Hepatocyte (in vitro differentiated cells): ENCODE data around the gene MPHOSPH6. TPM values are rescaled to one million over a fixed set of nuclear protein-coding genes. Genes with fewer than 3 reads are reported as not detected.
"Not testable (repeated sequence)": the region's sequence is repeated elsewhere in the genome, so short reads cannot be mapped to it uniquely, and the experiment has no call there.

ENCODE experiments used
- DNase-seq: peaks from one replicate; pipeline ENCODE4 v3.0.0-alpha.2; 2016; ENCODE audit warnings: low spot score
- H2AFZ ChIP-seq: fragments of 200-600 bp; sonication (generic); 2 replicates; pipeline ENCODE4 v1.6.0; 2016; ENCODE audit warnings: antibody characterized with exemption, mild to moderate bottlenecking
- H3K27ac ChIP-seq: fragments of 200-600 bp; sonication (generic); 2 replicates; pipeline ENCODE4 v1.5.1; 2016; ENCODE audit warnings: mild to moderate bottlenecking
- H3K27me3 ChIP-seq: fragments of 200-600 bp; sonication (generic); 2 replicates; pipeline ENCODE4 v1.6.1; 2016
- H3K36me3 ChIP-seq: fragments of 200-600 bp; sonication (generic); replicated peaks from 2 replicates; pipeline ENCODE4 v1.5.1; 2016; ENCODE audit warnings: low read depth; ENCODE audit not compliant: insufficient read depth
- H3K4me1 ChIP-seq: fragments of 200-600 bp; sonication (generic); 2 replicates; pipeline ENCODE4 v1.5.1; 2016; ENCODE audit warnings: mild to moderate bottlenecking, moderate library complexity; ENCODE audit not compliant: insufficient read depth
- H3K4me2 ChIP-seq: fragments of 200-600 bp; sonication (generic); 2 replicates; pipeline ENCODE4 v1.6.0; 2016
- H3K4me3 ChIP-seq: fragments of 200-600 bp; sonication (generic); 2 replicates; pipeline ENCODE4 v1.5.1; 2016; ENCODE audit warnings: mild to moderate bottlenecking
- H3K79me2 ChIP-seq: fragments of 200-600 bp; sonication (generic); 2 replicates; pipeline ENCODE4 v1.6.0; 2017; ENCODE audit warnings: mild to moderate bottlenecking
- H3K9me2 ChIP-seq: fragments of 200-600 bp; sonication (generic); replicated peaks from 2 replicates; pipeline ENCODE4 v1.6.0; 2017; ENCODE audit warnings: mild to moderate bottlenecking; ENCODE audit not compliant: insufficient read depth
- H3K9me3 ChIP-seq: fragments of 200-600 bp; sonication (generic); 2 replicates; pipeline ENCODE4 v1.5.1; 2016; ENCODE audit warnings: low read depth, mild to moderate bottlenecking
- H4K20me1 ChIP-seq: fragments of 200-600 bp; sonication (generic); 2 replicates; pipeline ENCODE4 v1.6.0; 2016; ENCODE audit warnings: mild to moderate bottlenecking; ENCODE audit not compliant: insufficient read depth, poor library complexity, severe bottlenecking
- EZH2 ChIP-seq: fragments of 200-600 bp; sonication (generic); IDR thresholded peaks from 2 replicates; pipeline ENCODE4 v1.6.1; 2016; ENCODE audit warnings: antibody characterized with exemption, mild to moderate bottlenecking, borderline replicate concordance
- EZH2phosphoT487 ChIP-seq: fragments of 200-600 bp; sonication (generic); IDR thresholded peaks from one replicate; pipeline ENCODE4 v1.6.1; 2018; ENCODE audit warnings: antibody characterized with exemption, mild to moderate bottlenecking, low read depth, moderate library complexity; ENCODE audit not compliant: unreplicated experiment, severe bottlenecking
- WGBS: methylation state at CpG from one replicate; pipeline ENCODE4 v1.1.6; 2016; ENCODE audit warnings: low lambda C conversion rate; ENCODE audit errors: missing lambda C conversion rate; 5-methylcytosine and 5-hydroxymethylcytosine counted together
- polyA plus RNA-seq: library from polyadenylated mRNA; unstranded; fragments of >200 nt; fragmentation: Nextera tagmentation; extraction: Ambion mirVana; gene quantifications from 2 replicates; pipeline ENCODE4 v1.2.1, GENCODE V29; 2016
- total RNA-seq: library from RNA; depleted of rRNA; stranded (reverse); fragments of >200 nt; gene quantifications from 2 replicates; pipeline ENCODE4 v1.2.3, GENCODE V29; 2014
- TF ChIP-seq, protein P1 (sequence below): fragments of 200-600 bp; sonication (generic); IDR thresholded peaks from 2 replicates; pipeline ENCODE4 v1.5.1; 2016; ENCODE audit warnings: antibody characterized with exemption, mild to moderate bottlenecking; ENCODE audit not compliant: poor library complexity

The MPHOSPH6 gene, protein sequence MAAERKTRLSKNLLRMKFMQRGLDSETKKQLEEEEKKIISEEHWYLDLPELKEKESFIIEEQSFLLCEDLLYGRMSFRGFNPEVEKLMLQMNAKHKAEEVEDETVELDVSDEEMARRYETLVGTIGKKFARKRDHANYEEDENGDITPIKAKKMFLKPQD
- 38.4 and 47.1 TPM in 2 replicates for total RNA-seq
- 44.3 and 47.0 TPM in 2 replicates for polyA plus RNA-seq

DNA sequence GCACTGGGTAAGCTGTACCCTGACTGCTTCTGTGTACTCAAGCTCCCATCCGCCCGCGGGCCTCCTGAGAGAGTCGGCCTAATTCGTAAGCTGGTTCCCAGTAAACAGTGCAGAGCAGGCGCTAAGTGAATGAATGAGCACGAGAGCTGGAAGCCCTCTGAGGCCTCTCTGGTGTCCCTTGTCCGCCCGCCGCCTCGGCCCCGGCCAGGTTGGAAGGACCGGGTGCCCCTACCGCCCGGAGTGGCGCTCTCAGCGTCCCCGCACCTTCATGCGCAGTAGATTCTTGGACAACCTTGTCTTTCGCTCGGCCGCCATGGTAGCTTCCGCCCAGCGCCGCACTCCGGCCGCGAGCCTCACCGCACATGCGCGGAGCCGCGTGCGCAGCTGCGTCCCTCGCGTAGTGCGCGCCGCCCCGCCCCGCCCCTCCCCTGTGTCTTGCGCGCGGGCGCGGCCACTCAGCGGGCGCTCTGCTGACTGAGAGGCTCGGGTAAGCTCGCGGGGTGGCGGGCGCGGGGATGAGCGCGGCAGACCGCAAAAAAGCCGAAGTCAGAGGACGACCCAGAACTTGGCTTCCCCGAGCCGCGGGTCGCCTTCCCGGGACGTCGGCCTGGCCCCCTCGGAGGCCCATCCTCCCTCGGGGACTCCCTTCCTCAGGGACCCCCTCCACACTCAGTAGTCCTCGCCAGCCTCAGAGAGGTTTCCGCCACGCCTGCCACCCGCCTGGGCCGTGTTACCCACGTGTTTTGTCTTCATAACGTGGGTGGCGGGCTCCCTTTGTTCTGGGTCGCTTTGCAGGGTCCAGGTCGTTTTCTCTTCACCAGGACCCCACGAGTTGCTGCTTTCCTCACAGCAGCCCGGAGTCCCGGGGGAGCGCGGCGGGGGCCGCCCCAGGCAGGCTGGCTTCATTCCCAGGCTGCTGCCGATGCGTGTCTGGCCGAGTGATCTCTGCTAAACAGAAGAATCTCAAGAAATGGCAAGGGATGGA, at the start of gene MPHOSPH6:
MPHOSPH6 (minus strand) TSS at position 364 of the 985 bp plus-strand sequence; CDS start at position 315, 49 bp downstream.
- no peak for TF ChIP-seq EZH2phosphoT487
- TF ChIP-seq, protein P1, sequence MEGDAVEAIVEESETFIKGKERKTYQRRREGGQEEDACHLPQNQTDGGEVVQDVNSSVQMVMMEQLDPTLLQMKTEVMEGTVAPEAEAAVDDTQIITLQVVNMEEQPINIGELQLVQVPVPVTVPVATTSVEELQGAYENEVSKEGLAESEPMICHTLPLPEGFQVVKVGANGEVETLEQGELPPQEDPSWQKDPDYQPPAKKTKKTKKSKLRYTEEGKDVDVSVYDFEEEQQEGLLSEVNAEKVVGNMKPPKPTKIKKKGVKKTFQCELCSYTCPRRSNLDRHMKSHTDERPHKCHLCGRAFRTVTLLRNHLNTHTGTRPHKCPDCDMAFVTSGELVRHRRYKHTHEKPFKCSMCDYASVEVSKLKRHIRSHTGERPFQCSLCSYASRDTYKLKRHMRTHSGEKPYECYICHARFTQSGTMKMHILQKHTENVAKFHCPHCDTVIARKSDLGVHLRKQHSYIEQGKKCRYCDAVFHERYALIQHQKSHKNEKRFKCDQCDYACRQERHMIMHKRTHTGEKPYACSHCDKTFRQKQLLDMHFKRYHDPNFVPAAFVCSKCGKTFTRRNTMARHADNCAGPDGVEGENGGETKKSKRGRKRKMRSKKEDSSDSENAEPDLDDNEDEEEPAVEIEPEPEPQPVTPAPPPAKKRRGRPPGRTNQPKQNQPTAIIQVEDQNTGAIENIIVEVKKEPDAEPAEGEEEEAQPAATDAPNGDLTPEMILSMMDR = no peak
- Histone ChIP-seq H3K36me3 (no peaks in the 10 kb centered on the region), H3K4me2 (peak within 1 kb of the TSS; percentile 95), H3K9me3 (no peaks in the 10 kb centered on the region), H2AFZ (peak within 1 kb of the TSS; percentile 91), H3K9me2 (no peaks in the 10 kb centered on the region), H4K20me1 (no peaks in the 10 kb centered on the region), H3K79me2 (peaks cover 41% of the 10 kb centered on the region), H3K4me3 (peak within 1 kb of the TSS; percentile 27), H3K27ac (peak within 1 kb of the TSS; percentile 89), H3K27me3 (peaks cover 26% of the 10 kb centered on the region), H3K4me1 (peaks cover 11% of the 10 kb centered on the region)
- 1% methylated on average over 62 of the region's 89 CpGs for WGBS
- peak; percentile 97 for DNase-seq

DNA sequence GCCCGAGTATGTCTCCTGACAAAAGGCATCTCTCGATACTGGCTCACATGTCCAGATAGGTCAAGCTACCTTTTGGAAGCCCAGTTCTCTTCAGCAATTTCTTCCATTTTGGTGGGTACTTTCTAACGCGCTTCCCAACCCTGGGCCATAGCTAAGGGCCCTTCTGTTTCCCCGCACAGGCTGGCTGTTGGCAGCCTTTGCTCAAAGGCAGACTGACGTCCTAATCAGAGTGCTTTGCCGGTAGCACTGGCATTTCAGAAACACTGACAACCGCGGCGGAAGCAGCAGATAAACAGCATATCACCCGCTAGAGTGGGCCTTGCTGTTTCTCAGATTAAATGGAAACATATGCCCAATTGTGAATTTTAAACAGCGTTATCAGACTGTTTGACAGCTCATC, 49.3 kb upstream of the MPHOSPH6 start:
- TF ChIP-seq EZH2phosphoT487 (no peak), EZH2 (no peak)
- TF ChIP-seq, protein P1 = no peak
- Histone ChIP-seq H3K4me3 (no peak overlapping the region), H3K79me2 (no peaks in the 10 kb centered on the region), H2AFZ (no peak overlapping the region), H3K36me3 (no peaks in the 10 kb centered on the region), H3K27ac (no peak overlapping the region), H4K20me1 (no peaks in the 10 kb centered on the region), H3K4me2 (no peak overlapping the region), H3K27me3 (no peaks in the 10 kb centered on the region), H3K9me2 (no peaks in the 10 kb centered on the region), H3K4me1 (no peaks in the 10 kb centered on the region), H3K9me3 (no peaks in the 10 kb centered on the region)
- DNase-seq = no peak
- 63% methylated on average over 12 of the region's 12 CpGs for WGBS

DNA sequence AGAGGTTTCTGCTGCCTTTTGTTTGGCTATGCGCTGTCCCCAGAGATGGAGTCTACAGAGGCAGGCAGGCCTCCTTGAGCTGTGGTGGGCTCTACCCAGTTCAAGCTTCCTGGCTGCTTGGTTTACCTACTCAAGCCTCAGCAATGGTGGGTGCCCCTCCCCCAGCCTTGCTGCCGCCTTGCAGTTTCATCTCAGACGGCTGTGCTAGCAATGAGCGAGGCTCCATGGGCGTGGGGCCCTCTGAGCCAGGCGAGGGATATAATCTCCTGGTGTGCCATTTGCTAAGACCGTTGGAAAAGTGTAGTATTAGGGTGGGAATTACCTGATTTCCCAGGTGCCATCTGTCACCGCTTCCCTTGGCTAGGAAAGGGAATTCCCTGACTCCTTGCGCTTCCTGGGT, 39.3 kb upstream of the MPHOSPH6 start:
- H4K20me1 ChIP-seq, H3K4me3 ChIP-seq, H3K79me2 ChIP-seq, H3K4me1 ChIP-seq, H3K9me3 ChIP-seq, DNase-seq, H3K4me2 ChIP-seq, H3K27ac ChIP-seq, H3K9me2 ChIP-seq, H3K36me3 ChIP-seq, H3K27me3 ChIP-seq, H2AFZ ChIP-seq: not testable (repeated sequence)
- WGBS = 90% methylated on average over 9 of the region's 9 CpGs

DNA sequence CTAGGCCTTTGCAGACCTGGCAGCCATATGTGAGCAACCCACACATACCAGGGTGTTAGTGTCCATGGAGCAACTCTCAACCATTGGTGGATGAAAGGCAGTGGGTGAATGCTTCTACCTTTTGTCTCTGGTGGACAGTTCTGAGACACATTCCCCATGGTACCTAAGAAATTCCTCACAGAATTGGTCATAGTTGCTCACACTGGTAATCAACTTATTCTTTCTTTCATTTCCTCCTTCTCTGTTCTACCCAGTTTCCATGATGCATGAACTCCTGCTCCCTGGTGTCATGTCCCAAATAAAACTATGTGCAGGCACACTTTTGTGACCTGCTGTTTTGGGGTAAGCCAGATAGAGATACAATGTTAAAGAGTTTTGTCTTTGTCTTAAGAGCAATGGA, 33.2 kb upstream of the MPHOSPH6 start:
- Histone ChIP-seq H3K4me1 (no peaks in the 10 kb centered on the region), H3K79me2 (no peaks in the 10 kb centered on the region), H3K9me3 (no peaks in the 10 kb centered on the region), H3K27ac (no peak overlapping the region), H3K36me3 (no peaks in the 10 kb centered on the region), H3K4me2 (no peak overlapping the region), H4K20me1 (no peaks in the 10 kb centered on the region), H3K4me3 (no peak overlapping the region), H3K9me2 (no peaks in the 10 kb centered on the region), H2AFZ (no peak overlapping the region), H3K27me3 (no peaks in the 10 kb centered on the region)
- no peak for DNase-seq
- TF ChIP-seq EZH2 (no peak), EZH2phosphoT487 (no peak)
- TF ChIP-seq, protein P1 = no peak
